ENCODE data around the gene SBK1.
"Not testable (repeated sequence)": the region's sequence is repeated elsewhere in the genome, so short reads cannot be mapped to it uniquely, and the experiment has no call there.

DNA sequence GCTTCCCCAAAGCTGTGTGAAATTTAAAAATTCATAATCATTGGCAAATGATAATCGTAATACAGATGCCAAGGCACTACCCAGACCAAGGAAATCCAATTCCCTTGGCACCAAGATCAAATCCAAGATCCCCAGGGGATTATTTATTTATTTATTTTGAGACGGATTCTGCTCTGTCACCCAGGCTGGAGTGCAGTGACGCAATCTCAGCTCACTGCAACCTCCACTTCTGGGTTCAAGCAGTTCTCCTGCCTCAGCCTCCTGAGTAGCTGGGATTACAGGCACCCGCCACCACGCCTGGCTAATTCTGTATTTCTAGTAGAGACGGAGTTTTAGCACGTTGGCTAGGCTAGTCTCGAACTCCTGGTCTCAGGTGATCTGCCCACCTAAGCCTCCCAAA, 43.4 kb downstream of the SBK1 start:
- TF ChIP-seq, protein P1, sequence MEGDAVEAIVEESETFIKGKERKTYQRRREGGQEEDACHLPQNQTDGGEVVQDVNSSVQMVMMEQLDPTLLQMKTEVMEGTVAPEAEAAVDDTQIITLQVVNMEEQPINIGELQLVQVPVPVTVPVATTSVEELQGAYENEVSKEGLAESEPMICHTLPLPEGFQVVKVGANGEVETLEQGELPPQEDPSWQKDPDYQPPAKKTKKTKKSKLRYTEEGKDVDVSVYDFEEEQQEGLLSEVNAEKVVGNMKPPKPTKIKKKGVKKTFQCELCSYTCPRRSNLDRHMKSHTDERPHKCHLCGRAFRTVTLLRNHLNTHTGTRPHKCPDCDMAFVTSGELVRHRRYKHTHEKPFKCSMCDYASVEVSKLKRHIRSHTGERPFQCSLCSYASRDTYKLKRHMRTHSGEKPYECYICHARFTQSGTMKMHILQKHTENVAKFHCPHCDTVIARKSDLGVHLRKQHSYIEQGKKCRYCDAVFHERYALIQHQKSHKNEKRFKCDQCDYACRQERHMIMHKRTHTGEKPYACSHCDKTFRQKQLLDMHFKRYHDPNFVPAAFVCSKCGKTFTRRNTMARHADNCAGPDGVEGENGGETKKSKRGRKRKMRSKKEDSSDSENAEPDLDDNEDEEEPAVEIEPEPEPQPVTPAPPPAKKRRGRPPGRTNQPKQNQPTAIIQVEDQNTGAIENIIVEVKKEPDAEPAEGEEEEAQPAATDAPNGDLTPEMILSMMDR (IDR thresholded peaks at IDR 0.05): not testable (repeated sequence)
- not testable (repeated sequence) for TF ChIP-seq POLR2A (IDR thresholded peaks at IDR 0.05)
